ENCODE measurements around the gene PNLIPRP1.

GRCh38 chr10:116608686-116609594 lies 18.2 kb downstream of the PNLIPRP1 start:
- no peak for TF ChIP-seq CTCF (conservative IDR thresholded peaks at IDR 0.05)
- TF ChIP-seq EZH2 (IDR thresholded peaks at IDR 0.05; ENCODE audit: low read depth), result no peak
